SK-N-MC (cell line): ENCODE results near the gene TM9SF1.

Experiments
- DNase-seq: peaks from one replicate; pipeline ENCODE4 v3.0.0-alpha.2; 2011; ENCODE audit warnings: low read depth, low spot score
- H3K27ac ChIP-seq: fragments of 200-600 bp; sonication (generic); 2 replicates; pipeline ENCODE4 v1.5.1; 2016; ENCODE audit warnings: mixed run types
- H3K36me3 ChIP-seq: fragments of 200-600 bp; sonication (generic); 2 replicates; pipeline ENCODE4 v1.6.1; 2017; ENCODE audit warnings: antibody characterized with exemption, low read length, mixed read lengths; ENCODE audit not compliant: insufficient read depth
- H3K4me3 ChIP-seq: fragments of 200-600 bp; sonication (generic); 2 replicates; pipeline ENCODE4 v1.5.1; 2016
- H3K9ac ChIP-seq: fragments of 200-600 bp; sonication (generic); 2 replicates; pipeline ENCODE4 v1.8.0; 2017; ENCODE audit warnings: mixed run types, mixed read lengths; ENCODE audit not compliant: insufficient read length
- H3K9me3 ChIP-seq: fragments of 200-600 bp; sonication (generic); 2 replicates; pipeline ENCODE4 v1.6.1; 2017; ENCODE audit warnings: low read depth, mild to moderate bottlenecking, antibody characterized with exemption, low read length, moderate library complexity, mixed read lengths
- EZH2 ChIP-seq: fragments of 200-600 bp; sonication (generic); IDR thresholded peaks from one replicate; pipeline ENCODE4 v1.6.1; 2017; ENCODE audit warnings: antibody characterized with exemption
- FOXP2 ChIP-seq: optimal IDR thresholded peaks from 2 replicates; pipeline ENCODE3; 2011; ENCODE audit warnings: mild to moderate bottlenecking, moderate library complexity; ENCODE audit not compliant: insufficient read depth; ENCODE audit errors: extremely low read length, control extremely low read depth
- POLR2AphosphoS5 ChIP-seq: IDR thresholded peaks from 2 replicates; pipeline ENCODE4 v1.6.1; 2012; ENCODE audit warnings: mild to moderate bottlenecking, low read depth, low read length, borderline replicate concordance

TM9SF1 gene

DNA sequence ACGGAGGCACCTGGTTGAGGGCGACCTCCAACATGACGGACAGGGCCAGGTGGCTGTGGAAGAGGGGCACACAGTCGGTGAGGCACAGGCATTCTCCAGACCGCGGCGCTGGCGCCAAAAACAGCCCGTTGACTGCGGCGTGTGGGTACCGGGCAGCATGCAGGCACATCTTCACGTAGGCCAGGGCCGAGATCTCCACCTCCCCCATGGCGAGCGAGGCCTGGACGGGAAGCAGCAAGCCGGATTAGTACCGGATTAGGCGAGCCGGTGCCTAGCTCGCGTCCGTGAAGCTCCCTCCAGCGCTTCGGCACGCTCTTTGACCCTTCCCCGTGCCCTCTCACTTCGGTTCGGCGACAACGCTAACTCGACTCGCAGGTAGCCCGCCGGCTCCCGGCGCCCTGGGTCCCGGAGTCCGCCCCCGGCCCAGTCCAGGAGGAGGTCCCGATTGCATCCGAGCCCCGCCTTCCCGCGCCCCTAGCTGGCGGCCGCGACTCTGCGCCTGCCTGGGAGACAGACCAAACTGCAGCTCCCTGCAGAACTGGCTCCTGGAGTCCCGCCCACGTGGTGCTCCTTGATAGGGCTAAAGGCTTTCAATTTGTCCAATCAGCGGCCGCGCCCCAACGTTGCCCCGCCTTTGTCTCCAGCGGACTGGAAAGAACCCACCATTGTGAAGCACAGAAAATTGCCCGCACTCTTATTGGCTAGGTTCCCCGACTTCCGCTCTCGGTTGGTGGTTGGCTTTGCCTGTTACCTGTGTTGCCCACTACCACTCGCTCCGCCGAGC is 54.0 kb downstream of the TM9SF1 start, which contains the start of gene EMC9:
EMC9 (minus strand) TSS at position 495 of the 784 bp plus-strand sequence; CDS start at position 208, 287 bp downstream.
- Histone ChIP-seq H3K9ac (peak within 1 kb of the TSS; percentile 81), H3K36me3 (peaks cover 19% of the 10 kb centered on the region), H3K27ac (peak within 1 kb of the TSS; percentile 77), H3K4me3 (peak within 1 kb of the TSS; percentile 86), H3K9me3 (no peaks in the 10 kb centered on the region)
- TF ChIP-seq EZH2 (no peak), POLR2AphosphoS5 (peak; percentile 94), FOXP2 (no peak)
- DNase-seq, result peak; percentile 97

GRCh38 chr14:24139272-24139934 is 55.8 kb downstream of the TM9SF1 start:
- Histone ChIP-seq H3K4me3 (no peak overlapping the region; the same call in 1 of the 2 replicates), H3K36me3 (peaks cover 19% of the 10 kb centered on the region), H3K9ac (no peak overlapping the region), H3K9me3 (no peaks in the 10 kb centered on the region), H3K27ac (no peak overlapping the region)
- TF ChIP-seq POLR2AphosphoS5, result no peak
- TF ChIP-seq EZH2, result no peak
- no peak for TF ChIP-seq FOXP2
- no peak for DNase-seq
